ENCODE data around the gene FILIP1L. TPM values are rescaled to one million over a fixed set of nuclear protein-coding genes. Genes with fewer than 3 reads are reported as not detected.

The FILIP1L gene
- total and polyA plus RNA-seq, 2 of the 13 experiments (the other 11 are each of a cell fraction or from before 2014, with no cell fraction given), result 8.1 to 187 TPM

- TF ChIP-seq, protein P1, sequence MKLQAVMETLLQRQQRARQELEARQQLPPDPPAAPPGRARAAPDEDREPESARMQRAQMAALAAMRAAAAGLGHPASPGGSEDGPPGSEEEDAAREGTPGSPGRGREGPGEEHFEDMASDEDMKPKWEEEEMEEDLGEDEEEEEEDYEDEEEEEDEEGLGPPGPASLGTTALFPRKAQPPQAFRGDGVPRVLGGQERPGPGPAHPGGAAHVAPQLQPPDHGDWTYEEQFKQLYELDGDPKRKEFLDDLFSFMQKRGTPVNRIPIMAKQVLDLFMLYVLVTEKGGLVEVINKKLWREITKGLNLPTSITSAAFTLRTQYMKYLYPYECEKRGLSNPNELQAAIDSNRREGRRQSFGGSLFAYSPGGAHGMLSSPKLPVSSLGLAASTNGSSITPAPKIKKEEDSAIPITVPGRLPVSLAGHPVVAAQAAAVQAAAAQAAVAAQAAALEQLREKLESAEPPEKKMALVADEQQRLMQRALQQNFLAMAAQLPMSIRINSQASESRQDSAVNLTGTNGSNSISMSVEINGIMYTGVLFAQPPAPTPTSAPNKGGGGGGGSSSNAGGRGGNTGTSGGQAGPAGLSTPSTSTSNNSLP (IDR thresholded peaks at IDR 0.05; ENCODE audit: low read depth, low read length), result peak; percentile 70; the same call in 1 of the 2 replicates
- TF ChIP-seq AGO1 (IDR thresholded peaks at IDR 0.05; ENCODE audit: low read depth, low read length, poor library complexity, severe bottlenecking), result no peak
- no peak for TF ChIP-seq ZNF577 (CRISPR knock-in tag; IDR thresholded peaks at IDR 0.05; ENCODE audit: borderline replicate concordance, low read depth)
- TF ChIP-seq, protein P2, sequence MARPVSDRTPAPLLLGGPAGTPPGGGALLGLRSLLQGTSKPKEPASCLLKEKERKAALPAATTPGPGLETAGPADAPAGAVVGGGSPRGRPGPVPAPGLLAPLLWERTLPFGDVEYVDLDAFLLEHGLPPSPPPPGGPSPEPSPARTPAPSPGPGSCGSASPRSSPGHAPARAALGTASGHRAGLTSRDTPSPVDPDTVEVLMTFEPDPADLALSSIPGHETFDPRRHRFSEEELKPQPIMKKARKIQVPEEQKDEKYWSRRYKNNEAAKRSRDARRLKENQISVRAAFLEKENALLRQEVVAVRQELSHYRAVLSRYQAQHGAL (CRISPR knock-in tag; IDR thresholded peaks at IDR 0.05; ENCODE audit: not compliant biosample characterization), result peak; percentile 35
- no peak for TF ChIP-seq ZXDC (CRISPR knock-in tag; IDR thresholded peaks at IDR 0.05)
- peak; percentile 79; the same call in 1 of the 2 replicates for TF ChIP-seq PHF21A (CRISPR knock-in tag; IDR thresholded peaks at IDR 0.05)
- TF ChIP-seq, protein P3, sequence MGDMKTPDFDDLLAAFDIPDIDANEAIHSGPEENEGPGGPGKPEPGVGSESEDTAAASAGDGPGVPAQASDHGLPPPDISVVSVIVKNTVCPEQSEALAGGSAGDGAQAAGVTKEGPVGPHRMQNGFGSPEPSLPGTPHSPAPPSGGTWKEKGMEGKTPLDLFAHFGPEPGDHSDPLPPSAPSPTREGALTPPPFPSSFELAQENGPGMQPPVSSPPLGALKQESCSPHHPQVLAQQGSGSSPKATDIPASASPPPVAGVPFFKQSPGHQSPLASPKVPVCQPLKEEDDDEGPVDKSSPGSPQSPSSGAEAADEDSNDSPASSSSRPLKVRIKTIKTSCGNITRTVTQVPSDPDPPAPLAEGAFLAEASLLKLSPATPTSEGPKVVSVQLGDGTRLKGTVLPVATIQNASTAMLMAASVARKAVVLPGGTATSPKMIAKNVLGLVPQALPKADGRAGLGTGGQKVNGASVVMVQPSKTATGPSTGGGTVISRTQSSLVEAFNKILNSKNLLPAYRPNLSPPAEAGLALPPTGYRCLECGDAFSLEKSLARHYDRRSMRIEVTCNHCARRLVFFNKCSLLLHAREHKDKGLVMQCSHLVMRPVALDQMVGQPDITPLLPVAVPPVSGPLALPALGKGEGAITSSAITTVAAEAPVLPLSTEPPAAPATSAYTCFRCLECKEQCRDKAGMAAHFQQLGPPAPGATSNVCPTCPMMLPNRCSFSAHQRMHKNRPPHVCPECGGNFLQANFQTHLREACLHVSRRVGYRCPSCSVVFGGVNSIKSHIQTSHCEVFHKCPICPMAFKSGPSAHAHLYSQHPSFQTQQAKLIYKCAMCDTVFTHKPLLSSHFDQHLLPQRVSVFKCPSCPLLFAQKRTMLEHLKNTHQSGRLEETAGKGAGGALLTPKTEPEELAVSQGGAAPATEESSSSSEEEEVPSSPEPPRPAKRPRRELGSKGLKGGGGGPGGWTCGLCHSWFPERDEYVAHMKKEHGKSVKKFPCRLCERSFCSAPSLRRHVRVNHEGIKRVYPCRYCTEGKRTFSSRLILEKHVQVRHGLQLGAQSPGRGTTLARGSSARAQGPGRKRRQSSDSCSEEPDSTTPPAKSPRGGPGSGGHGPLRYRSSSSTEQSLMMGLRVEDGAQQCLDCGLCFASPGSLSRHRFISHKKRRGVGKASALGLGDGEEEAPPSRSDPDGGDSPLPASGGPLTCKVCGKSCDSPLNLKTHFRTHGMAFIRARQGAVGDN (CRISPR knock-in tag; IDR thresholded peaks at IDR 0.05), result no peak
- TF ChIP-seq ZNF878 (CRISPR knock-in tag; IDR thresholded peaks at IDR 0.05), result 0 out of 2 replicates have a peak, but pooled peaks have one; percentile 66
- TF ChIP-seq, protein P4, sequence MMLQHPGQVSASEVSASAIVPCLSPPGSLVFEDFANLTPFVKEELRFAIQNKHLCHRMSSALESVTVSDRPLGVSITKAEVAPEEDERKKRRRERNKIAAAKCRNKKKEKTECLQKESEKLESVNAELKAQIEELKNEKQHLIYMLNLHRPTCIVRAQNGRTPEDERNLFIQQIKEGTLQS (CRISPR knock-in tag; IDR thresholded peaks at IDR 0.05), result peak; percentile 42; the same call in 1 of the 2 replicates
- TF ChIP-seq NCOA2 (CRISPR knock-in tag; IDR thresholded peaks at IDR 0.05), result peak; percentile 97
- TF ChIP-seq NR2C2 (CRISPR knock-in tag; IDR thresholded peaks at IDR 0.05; ENCODE audit: borderline replicate concordance), result 0 out of 2 replicates have a peak, but pooled peaks have one; percentile 17
- TF ChIP-seq MED1 (CRISPR knock-in tag; IDR thresholded peaks at IDR 0.05), result peak; percentile 99
- no peak for TF ChIP-seq GABPA (IDR thresholded peaks at IDR 0.05; ENCODE audit: low read depth, low read length)
- TF ChIP-seq GABPA (CRISPR knock-in tag; IDR thresholded peaks at IDR 0.05; ENCODE audit: low read depth), result peak; percentile 44
- no peak for TF ChIP-seq KLF12 (CRISPR knock-in tag; IDR thresholded peaks at IDR 0.05; ENCODE audit: borderline replicate concordance)
- no peak for TF ChIP-seq YEATS2 (CRISPR knock-in tag; IDR thresholded peaks at IDR 0.05; ENCODE audit: borderline replicate concordance)
- TF ChIP-seq RBAK (CRISPR knock-in tag; IDR thresholded peaks at IDR 0.05), result no peak
- peak; percentile 97 for TF ChIP-seq RXRB (CRISPR knock-in tag; IDR thresholded peaks at IDR 0.05; ENCODE audit: borderline replicate concordance)
- TF ChIP-seq ZNF207 (IDR thresholded peaks at IDR 0.05; ENCODE audit: borderline replicate concordance), result no peak
Observed at GRCh38 chr3:100076731-100077529, 37.4 kb downstream of the FILIP1L start (continued).

Measured in HepG2 (cell line).